Smooth muscle cell (in vitro differentiated cells): ENCODE measurements around the gene RICTOR. TPM values are rescaled to one million over a fixed set of nuclear protein-coding genes. Genes with fewer than 3 reads are reported as not detected.

Experiments
- DNase-seq: peaks from one replicate; lab custom pipeline; 2025; ENCODE audit not compliant: unreplicated experiment; lab: John Stamatoyannopoulos, UW
- H2AFZ ChIP-seq: fragments of 200-600 bp; sonication (generic); 2 replicates; pipeline ENCODE4 v1.6.0; 2016; ENCODE audit warnings: antibody characterized with exemption, low read depth, mild to moderate bottlenecking
- H3F3A ChIP-seq: fragments of 200-600 bp; sonication (generic); 2 replicates; pipeline ENCODE4 v1.6.0; 2017; ENCODE audit warnings: antibody characterized with exemption, low read depth
- H3K27ac ChIP-seq: fragments of 200-600 bp; sonication (generic); 2 replicates; pipeline ENCODE4 v1.5.1; 2016; ENCODE audit warnings: low read depth, mild to moderate bottlenecking
- H3K27me3 ChIP-seq: fragments of 200-600 bp; sonication (generic); 2 replicates; pipeline ENCODE4 v1.6.1; 2016; ENCODE audit warnings: low read depth, mild to moderate bottlenecking
- H3K36me3 ChIP-seq: fragments of 200-600 bp; sonication (generic); 2 replicates; pipeline ENCODE4 v1.5.1; 2016; ENCODE audit warnings: low read depth
- H3K4me1 ChIP-seq: fragments of 200-600 bp; sonication (generic); 2 replicates; pipeline ENCODE4 v1.5.1; 2016; ENCODE audit warnings: low read depth
- H3K4me2 ChIP-seq: fragments of 200-600 bp; sonication (generic); 2 replicates; pipeline ENCODE4 v1.6.0; 2016; ENCODE audit warnings: mild to moderate bottlenecking
- H3K4me3 ChIP-seq: fragments of 200-600 bp; sonication (generic); 2 replicates; pipeline ENCODE4 v1.5.1; 2016; ENCODE audit warnings: mild to moderate bottlenecking
- H3K79me2 ChIP-seq: fragments of 200-600 bp; sonication (generic); 2 replicates; pipeline ENCODE4 v1.6.0; 2016; ENCODE audit warnings: low read depth, mild to moderate bottlenecking
- H3K9ac ChIP-seq: fragments of 200-600 bp; sonication (generic); 2 replicates; pipeline ENCODE4 v1.6.0; 2016; ENCODE audit warnings: low read depth
- H3K9me3 ChIP-seq: fragments of 200-600 bp; sonication (generic); replicated peaks from 2 replicates; pipeline ENCODE4 v1.5.1; 2016; ENCODE audit warnings: low read depth
- H4K20me1 ChIP-seq: fragments of 200-600 bp; sonication (generic); 2 replicates; pipeline ENCODE4 v1.6.0; 2016; ENCODE audit warnings: low read depth
- CTCF ChIP-seq: fragments of 200-600 bp; sonication (generic); IDR thresholded peaks from 2 replicates; pipeline ENCODE4 v1.5.1; 2017; ENCODE audit warnings: borderline replicate concordance, mild to moderate bottlenecking, antibody characterized with exemption; ENCODE audit not compliant: insufficient read depth, poor library complexity, severe bottlenecking
- WGBS: methylation state at CpG from one replicate; pipeline ENCODE4 v1.1.7; 2016; ENCODE audit warnings: low lambda C conversion rate; 5-methylcytosine and 5-hydroxymethylcytosine counted together
- polyA plus RNA-seq: library from polyadenylated mRNA; unstranded; fragments of >200 nt; fragmentation: Nextera tagmentation; extraction: Ambion mirVana; gene quantifications from 2 replicates; pipeline ENCODE4 v1.2.1, GENCODE V29; 2016
- total RNA-seq: library from RNA; depleted of rRNA; stranded (reverse); fragments of >200 nt; gene quantifications from 2 replicates; pipeline ENCODE4 v1.2.3, GENCODE V29; 2014

Gene RICTOR
- total and polyA plus RNA-seq, 2 experiments from 2014 or later = 3.6 to 30.2 TPM

GRCh38 chr5:38941912-38942311 is 132.3 kb downstream of the RICTOR start:
- H3K27me3 ChIP-seq = no peaks in the 10 kb centered on the region
- H3K4me3 ChIP-seq = no peak overlapping the region
- no peaks in the 10 kb centered on the region for H3K79me2 ChIP-seq
- H2AFZ ChIP-seq = no peak overlapping the region
- no peaks in the 10 kb centered on the region for H3F3A ChIP-seq
- no peaks in the 10 kb centered on the region for H3K9me3 ChIP-seq
- 98% methylated on average over 2 of the region's 2 CpGs for WGBS
- H3K27ac ChIP-seq = no peak overlapping the region
- H3K4me2 ChIP-seq = no peak overlapping the region
- no peak overlapping the region for H3K9ac ChIP-seq
- DNase-seq = no peak
- peaks cover 18% of the 10 kb centered on the region for H3K36me3 ChIP-seq
- H4K20me1 ChIP-seq = no peaks in the 10 kb centered on the region
- TF ChIP-seq CTCF = no peak
- no peaks in the 10 kb centered on the region for H3K4me1 ChIP-seq

GRCh38 chr5:38940230-38940858 is 133.9 kb downstream of the RICTOR start:
- 47% methylated on average over 2 of the region's 2 CpGs for WGBS
- Histone ChIP-seq H2AFZ (no peak overlapping the region), H3K27me3 (no peaks in the 10 kb centered on the region), H3K79me2 (no peaks in the 10 kb centered on the region), H3K36me3 (peaks cover 17% of the 10 kb centered on the region), H3K9me3 (no peaks in the 10 kb centered on the region), H3K4me3 (no peak overlapping the region), H4K20me1 (no peaks in the 10 kb centered on the region), H3F3A (no peaks in the 10 kb centered on the region), H3K9ac (no peak overlapping the region), H3K4me1 (no peaks in the 10 kb centered on the region), H3K27ac (no peak overlapping the region), H3K4me2 (no peak overlapping the region)
- no peak for DNase-seq
- TF ChIP-seq CTCF = no peak

- Histone ChIP-seq H3K4me1 (no peaks in the 10 kb centered on the region), H3K36me3 (peaks cover 11% of the 10 kb centered on the region), H3K27me3 (no peaks in the 10 kb centered on the region), H3K9ac (no peak overlapping the region), H4K20me1 (no peaks in the 10 kb centered on the region), H3K79me2 (no peaks in the 10 kb centered on the region), H3K27ac (no peak overlapping the region), H3K9me3 (no peaks in the 10 kb centered on the region), H3F3A (no peaks in the 10 kb centered on the region), H3K4me2 (no peak overlapping the region), H2AFZ (no peak overlapping the region), H3K4me3 (no peak overlapping the region)
- 57% methylated on average over 1 of the region's 1 CpG for WGBS
- no peak for DNase-seq
- no peak for TF ChIP-seq CTCF
These were observed 135.2 kb downstream of the RICTOR start for GRCh38 chr5:38938973-38939372.

- Histone ChIP-seq H4K20me1 (no peaks in the 10 kb centered on the region), H3K79me2 (no peaks in the 10 kb centered on the region), H3K9me3 (no peaks in the 10 kb centered on the region), H2AFZ (no peak overlapping the region), H3K4me3 (no peak overlapping the region), H3F3A (no peaks in the 10 kb centered on the region), H3K27ac (no peak overlapping the region), H3K4me2 (no peak overlapping the region), H3K27me3 (no peaks in the 10 kb centered on the region), H3K4me1 (no peaks in the 10 kb centered on the region), H3K9ac (no peak overlapping the region), H3K36me3 (peaks cover 8% of the 10 kb centered on the region)
- WGBS = 60% methylated on average over 1 of the region's 1 CpG
- no peak for TF ChIP-seq CTCF
- no peak for DNase-seq
These were observed 135.8 kb downstream of the RICTOR start for GRCh38 chr5:38938424-38938823.
